Neutrophil (primary cell): Measurements from ENCODE around the gene SNX8.

ENCODE experiments used
- H3K27ac ChIP-seq: fragments of 200-600 bp; sonication (generic); 2 replicates; pipeline ENCODE4 v1.5.1; 2016; ENCODE audit warnings: mild to moderate bottlenecking, moderate library complexity
- H3K27me3 ChIP-seq: fragments of 200-600 bp; sonication (generic); 2 replicates; pipeline ENCODE4 v1.6.0; 2016; ENCODE audit warnings: mild to moderate bottlenecking
- H3K36me3 ChIP-seq: fragments of 200-600 bp; sonication (generic); 2 replicates; pipeline ENCODE4 v1.5.1; 2017
- H3K4me1 ChIP-seq, 2 experiments: fragments of 200-600 bp in 1 of 2; sonication (generic) in 1 of 2; 1 replicate in 1 of 2; 2 replicates in 1 of 2; pipeline versions ENCODE4 v1.5.1 to v1.6.1; 2013 to 2016; ENCODE audit warnings: low read depth in 1 of 2, low read length in 1 of 2, mild to moderate bottlenecking in 1 of 2, moderate library complexity in 1 of 2; ENCODE audit not compliant: control insufficient read depth in 1 of 2, insufficient read depth in 1 of 2
- H3K4me3 ChIP-seq, 2 experiments: fragments of 200-600 bp in 1 of 2; sonication (generic) in 1 of 2; 1 replicate in 1 of 2; 2 replicates in 1 of 2; pipeline ENCODE4 v1.5.1; 2013 to 2016; ENCODE audit warnings: low read depth in 1 of 2, low read length in 1 of 2, mild to moderate bottlenecking in 1 of 2, moderate library complexity in 1 of 2
- H3K9me3 ChIP-seq: fragments of 200-600 bp; sonication (generic); 2 replicates; pipeline ENCODE4 v1.5.1; 2016
- TF ChIP-seq, protein P1 (sequence below): fragments of 200-600 bp; sonication (generic); IDR thresholded peaks from 2 replicates; pipeline ENCODE4 v1.5.1; 2016; ENCODE audit warnings: antibody characterized with exemption

SNX8 gene

DNA sequence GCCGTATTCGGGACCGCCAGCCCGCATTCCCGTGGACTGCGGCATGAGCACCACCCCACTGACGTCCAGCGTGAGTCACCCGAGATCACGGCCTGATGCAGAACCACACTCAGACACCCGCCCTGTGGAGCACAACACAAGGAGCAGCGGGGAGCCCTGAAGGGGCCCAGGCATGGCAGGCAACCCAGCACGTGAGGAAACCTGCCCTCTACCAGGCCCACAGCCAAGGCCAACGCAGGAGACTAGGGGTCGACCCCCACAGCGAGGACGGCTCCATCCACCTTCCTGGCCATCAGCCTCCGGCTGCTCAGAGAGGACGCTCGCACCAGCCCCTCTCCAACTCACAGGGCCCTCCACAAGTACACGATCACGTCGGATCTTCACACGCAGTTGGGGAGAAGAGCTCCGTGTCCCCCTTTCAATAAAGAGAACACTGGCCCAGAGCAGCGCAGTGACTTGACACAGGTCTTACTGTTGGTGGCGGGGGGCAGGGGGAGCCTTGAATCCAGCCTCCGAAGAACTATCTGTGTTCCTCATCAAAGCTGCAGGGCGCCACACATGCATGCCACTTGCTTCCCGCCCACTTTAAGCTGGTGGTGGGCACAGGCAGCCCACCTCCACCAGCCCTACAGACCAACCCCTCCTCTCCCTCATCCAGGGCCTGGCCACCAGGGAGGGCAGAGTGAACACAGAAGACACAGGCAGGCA, 103.5 kb downstream of the SNX8 start:
- Histone ChIP-seq H3K9me3 (no peaks in the 10 kb centered on the region), H3K27ac (no peak overlapping the region), H3K4me3 (no peak overlapping the region), H3K36me3 (peaks cover 89% of the 10 kb centered on the region), H3K4me1 (no peaks in the 10 kb centered on the region), H3K27me3 (no peaks in the 10 kb centered on the region)
- TF ChIP-seq, protein P1, sequence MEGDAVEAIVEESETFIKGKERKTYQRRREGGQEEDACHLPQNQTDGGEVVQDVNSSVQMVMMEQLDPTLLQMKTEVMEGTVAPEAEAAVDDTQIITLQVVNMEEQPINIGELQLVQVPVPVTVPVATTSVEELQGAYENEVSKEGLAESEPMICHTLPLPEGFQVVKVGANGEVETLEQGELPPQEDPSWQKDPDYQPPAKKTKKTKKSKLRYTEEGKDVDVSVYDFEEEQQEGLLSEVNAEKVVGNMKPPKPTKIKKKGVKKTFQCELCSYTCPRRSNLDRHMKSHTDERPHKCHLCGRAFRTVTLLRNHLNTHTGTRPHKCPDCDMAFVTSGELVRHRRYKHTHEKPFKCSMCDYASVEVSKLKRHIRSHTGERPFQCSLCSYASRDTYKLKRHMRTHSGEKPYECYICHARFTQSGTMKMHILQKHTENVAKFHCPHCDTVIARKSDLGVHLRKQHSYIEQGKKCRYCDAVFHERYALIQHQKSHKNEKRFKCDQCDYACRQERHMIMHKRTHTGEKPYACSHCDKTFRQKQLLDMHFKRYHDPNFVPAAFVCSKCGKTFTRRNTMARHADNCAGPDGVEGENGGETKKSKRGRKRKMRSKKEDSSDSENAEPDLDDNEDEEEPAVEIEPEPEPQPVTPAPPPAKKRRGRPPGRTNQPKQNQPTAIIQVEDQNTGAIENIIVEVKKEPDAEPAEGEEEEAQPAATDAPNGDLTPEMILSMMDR = no peak

DNA sequence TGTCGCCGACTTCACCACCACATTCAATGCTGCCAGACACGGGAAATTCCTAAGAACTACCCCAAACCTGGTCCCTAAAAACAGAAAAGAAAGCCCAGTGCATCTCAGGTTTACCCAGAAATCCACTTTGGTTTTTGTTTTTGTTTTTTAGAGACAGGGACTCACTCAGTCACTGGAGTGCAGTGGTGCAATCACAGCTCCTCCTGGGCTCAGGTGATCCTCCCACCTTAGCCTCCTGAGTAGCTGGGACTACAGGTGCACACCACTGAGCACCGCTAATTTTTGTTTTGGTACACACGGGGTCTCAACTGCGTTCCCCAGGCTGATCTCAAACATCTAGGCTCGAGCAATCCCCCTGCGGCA, 104.3 kb downstream of the SNX8 start:
- H3K27ac ChIP-seq = no peak overlapping the region
- H3K9me3 ChIP-seq = no peaks in the 10 kb centered on the region
- no peak overlapping the region for H3K4me3 ChIP-seq
- H3K36me3 ChIP-seq = peaks cover 90% of the 10 kb centered on the region
- H3K27me3 ChIP-seq = no peaks in the 10 kb centered on the region
- no peaks in the 10 kb centered on the region for H3K4me1 ChIP-seq
- TF ChIP-seq, protein P1 = no peak

- no peak overlapping the region for H3K4me3 ChIP-seq
- H3K4me1 ChIP-seq = no peaks in the 10 kb centered on the region
- TF ChIP-seq, protein P1 = no peak
- no peak overlapping the region for H3K27ac ChIP-seq
- H3K27me3 ChIP-seq = no peaks in the 10 kb centered on the region
- H3K36me3 ChIP-seq = peaks cover 89% of the 10 kb centered on the region
- H3K9me3 ChIP-seq = no peaks in the 10 kb centered on the region
Observed at GRCh38 chr7:2209146-2209960, 104.9 kb downstream of the SNX8 start.

DNA sequence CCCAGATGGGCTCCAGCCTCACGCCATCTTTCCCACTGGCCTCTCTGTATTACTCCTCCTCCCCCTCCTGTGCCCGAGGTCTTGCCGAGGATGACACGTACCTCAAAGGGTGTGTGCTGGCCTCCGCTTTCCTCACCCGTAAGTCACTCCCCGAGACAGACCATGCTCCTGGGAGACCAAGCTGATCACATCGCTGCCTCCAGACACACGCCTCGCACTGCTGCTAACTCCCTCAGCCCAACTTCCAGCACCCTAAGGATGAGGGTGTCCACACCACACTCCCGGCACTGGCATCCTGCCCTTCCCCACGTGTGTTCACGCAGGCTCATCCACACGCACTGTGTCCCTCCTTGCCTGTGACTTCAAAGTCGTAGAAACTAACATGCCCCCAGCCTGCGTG, 105.5 kb downstream of the SNX8 start:
- TF ChIP-seq, protein P1 = no peak
- Histone ChIP-seq H3K27ac (no peak overlapping the region), H3K27me3 (no peaks in the 10 kb centered on the region), H3K4me3 (no peak overlapping the region), H3K36me3 (peaks cover 86% of the 10 kb centered on the region), H3K9me3 (no peaks in the 10 kb centered on the region), H3K4me1 (no peaks in the 10 kb centered on the region)

- TF ChIP-seq, protein P1 = no peak
- H3K4me3 ChIP-seq = no peak overlapping the region
- H3K9me3 ChIP-seq = no peaks in the 10 kb centered on the region
- no peak overlapping the region for H3K27ac ChIP-seq
- peaks cover 71% of the 10 kb centered on the region for H3K36me3 ChIP-seq
- H3K4me1 ChIP-seq = no peaks in the 10 kb centered on the region
- no peaks in the 10 kb centered on the region for H3K27me3 ChIP-seq
Observed at GRCh38 chr7:2205036-2205780, 109.0 kb downstream of the SNX8 start.
